Effector memory CD4-positive, alpha-beta T cell (primary cell): Measurements from ENCODE around the gene NOTCH3.

ENCODE experiments used
- DNase-seq, 3 donors: peaks; one replicate each; pipeline ENCODE4 v3.0.0-alpha.2; 2020
- H3K27ac ChIP-seq: 2 replicates; pipeline ENCODE4 v1.7.0; 2013; ENCODE audit warnings: mild to moderate bottlenecking, low read length, moderate library complexity; ENCODE audit not compliant: insufficient read depth, poor library complexity, severe bottlenecking
- H3K27me3 ChIP-seq: replicated peaks from 2 replicates; pipeline ENCODE4 v1.7.0; 2013; ENCODE audit warnings: mild to moderate bottlenecking, low read length; ENCODE audit not compliant: insufficient read depth, control insufficient read depth, poor library complexity, severe bottlenecking
- H3K36me3 ChIP-seq: 2 replicates; pipeline ENCODE4 v1.7.0; 2013; ENCODE audit warnings: mild to moderate bottlenecking, low read length, moderate library complexity; ENCODE audit not compliant: control insufficient read depth, insufficient read depth
- H3K4me1 ChIP-seq: 2 replicates; pipeline ENCODE4 v1.7.0; 2013; ENCODE audit warnings: low read length, mild to moderate bottlenecking; ENCODE audit not compliant: control insufficient read depth, insufficient read depth, poor library complexity, severe bottlenecking
- H3K4me3 ChIP-seq: 2 replicates; pipeline ENCODE4 v1.7.0; 2013; ENCODE audit warnings: low read length, low read depth, mild to moderate bottlenecking; ENCODE audit not compliant: insufficient read depth, poor library complexity, severe bottlenecking
- H3K9me3 ChIP-seq: 2 replicates; pipeline ENCODE4 v1.7.0; 2013; ENCODE audit warnings: mild to moderate bottlenecking, low read length, moderate library complexity; ENCODE audit not compliant: control insufficient read depth

NOTCH3 gene

GRCh38 chr19:15161028-15161984 lies 39.5 kb downstream of the NOTCH3 start:
- no peak overlapping the region for H3K4me3 ChIP-seq
- no peak overlapping the region for H3K27ac ChIP-seq
- no peaks in the 10 kb centered on the region for H3K36me3 ChIP-seq
- no peaks in the 10 kb centered on the region for H3K4me1 ChIP-seq
- peaks cover 7% of the 10 kb centered on the region for H3K9me3 ChIP-seq
- no peaks in the 10 kb centered on the region for H3K27me3 ChIP-seq
- DNase-seq: no peak

- Histone ChIP-seq H3K36me3 (no peaks in the 10 kb centered on the region), H3K27me3 (no peaks in the 10 kb centered on the region), H3K27ac (no peak overlapping the region), H3K9me3 (no peaks in the 10 kb centered on the region), H3K4me3 (no peak overlapping the region), H3K4me1 (no peaks in the 10 kb centered on the region)
- no peak for DNase-seq
These were observed 41.5 kb downstream of the NOTCH3 start for GRCh38 chr19:15159251-15159650.

- H3K27me3 ChIP-seq: no peaks in the 10 kb centered on the region
- no peaks in the 10 kb centered on the region for H3K36me3 ChIP-seq
- H3K4me1 ChIP-seq: no peaks in the 10 kb centered on the region
- H3K27ac ChIP-seq: no peak overlapping the region
- H3K9me3 ChIP-seq: no peaks in the 10 kb centered on the region
- DNase-seq: no peak
- H3K4me3 ChIP-seq: no peak overlapping the region
These were observed 44.4 kb downstream of the NOTCH3 start for GRCh38 chr19:15156391-15156790.

- Histone ChIP-seq H3K9me3 (no peaks in the 10 kb centered on the region), H3K4me1 (no peaks in the 10 kb centered on the region), H3K4me3 (no peak overlapping the region), H3K36me3 (no peaks in the 10 kb centered on the region), H3K27me3 (no peaks in the 10 kb centered on the region), H3K27ac (no peak overlapping the region)
- no peak for DNase-seq
These were observed 45.5 kb downstream of the NOTCH3 start for GRCh38 chr19:15155296-15155695.

GRCh38 chr19:15154002-15154612 lies 46.7 kb downstream of the NOTCH3 start:
- Histone ChIP-seq H3K4me1 (no peaks in the 10 kb centered on the region), H3K27me3 (no peaks in the 10 kb centered on the region), H3K27ac (no peak overlapping the region), H3K9me3 (no peaks in the 10 kb centered on the region), H3K4me3 (no peak overlapping the region), H3K36me3 (no peaks in the 10 kb centered on the region)
- no peak for DNase-seq

GRCh38 chr19:15149737-15150136 lies 51.1 kb downstream of the NOTCH3 start:
- no peaks in the 10 kb centered on the region for H3K9me3 ChIP-seq
- H3K4me1 ChIP-seq: no peaks in the 10 kb centered on the region
- H3K36me3 ChIP-seq: no peaks in the 10 kb centered on the region
- H3K4me3 ChIP-seq: no peak overlapping the region
- no peaks in the 10 kb centered on the region for H3K27me3 ChIP-seq
- no peak overlapping the region for H3K27ac ChIP-seq
- no peak for DNase-seq

GRCh38 chr19:15147090-15147489 lies 53.7 kb downstream of the NOTCH3 start:
- no peak for DNase-seq
- H3K4me3 ChIP-seq: no peak overlapping the region
- H3K4me1 ChIP-seq: no peaks in the 10 kb centered on the region
- no peak overlapping the region for H3K27ac ChIP-seq
- H3K36me3 ChIP-seq: no peaks in the 10 kb centered on the region
- H3K27me3 ChIP-seq: no peaks in the 10 kb centered on the region
- no peaks in the 10 kb centered on the region for H3K9me3 ChIP-seq

GRCh38 chr19:15144046-15144646 lies 56.6 kb downstream of the NOTCH3 start:
- Histone ChIP-seq H3K27me3 (no peaks in the 10 kb centered on the region), H3K36me3 (no peaks in the 10 kb centered on the region), H3K9me3 (no peaks in the 10 kb centered on the region), H3K27ac (no peak overlapping the region), H3K4me3 (no peak overlapping the region), H3K4me1 (no peaks in the 10 kb centered on the region)
- DNase-seq: no peak

- Histone ChIP-seq H3K27me3 (no peaks in the 10 kb centered on the region), H3K36me3 (no peaks in the 10 kb centered on the region), H3K27ac (no peak overlapping the region), H3K4me1 (no peaks in the 10 kb centered on the region), H3K4me3 (no peak overlapping the region), H3K9me3 (no peaks in the 10 kb centered on the region)
- no peak for DNase-seq
These were observed 58.5 kb downstream of the NOTCH3 start for GRCh38 chr19:15142313-15142712.

- DNase-seq: no peak
- H3K4me1 ChIP-seq: no peaks in the 10 kb centered on the region
- H3K9me3 ChIP-seq: no peaks in the 10 kb centered on the region
- H3K27ac ChIP-seq: no peak overlapping the region
- H3K4me3 ChIP-seq: no peak overlapping the region
- no peaks in the 10 kb centered on the region for H3K27me3 ChIP-seq
- H3K36me3 ChIP-seq: no peaks in the 10 kb centered on the region
These were observed 59.7 kb downstream of the NOTCH3 start for GRCh38 chr19:15141143-15141542.
